ENCODE data around the gene NNAT. TPM values are rescaled to one million over a fixed set of nuclear protein-coding genes. Genes with fewer than 3 reads are reported as not detected.

The NNAT gene
- total and polyA plus RNA-seq, 2 donors (not counting 3 experiments of a cell fraction or from before 2014, with no cell fraction given), result 2.3 to 32.9 TPM

DNA sequence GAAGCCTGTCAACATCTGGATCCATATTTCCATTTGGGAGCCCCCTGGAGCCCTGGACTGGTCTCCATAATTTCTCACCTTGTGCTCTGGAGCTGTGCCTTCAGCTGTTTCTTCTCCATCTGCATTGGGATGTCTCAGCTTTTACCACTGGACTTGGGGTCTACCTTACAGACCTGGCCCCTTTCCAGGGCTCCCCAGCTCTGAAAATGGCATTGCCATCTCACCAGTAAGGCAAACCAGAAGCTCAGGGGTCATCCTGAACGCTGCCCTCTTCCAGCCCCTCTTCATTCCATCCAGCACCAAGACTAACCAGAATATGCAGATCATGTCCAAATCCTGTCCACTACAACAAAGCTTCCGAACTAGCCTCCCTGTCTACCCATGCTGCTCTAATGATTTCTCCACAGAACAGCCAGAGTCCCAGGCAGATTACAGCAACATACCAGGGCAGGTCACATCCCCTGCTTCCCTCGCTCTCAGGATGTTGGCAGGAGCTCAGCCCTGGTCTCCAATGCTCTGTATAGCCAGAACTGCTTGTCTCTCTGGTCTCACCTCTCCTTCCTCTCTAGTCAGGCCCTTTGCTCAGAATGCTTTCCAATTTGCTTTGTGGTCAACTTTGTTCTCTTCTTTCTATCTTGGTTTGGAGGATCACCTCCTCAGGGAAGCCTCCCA, 17.7 kb upstream of the NNAT start:
- Histone ChIP-seq H3K27me3 (ENCODE audit: control insufficient read depth in 2 of 2, insufficient read depth in 2 of 2, low read length in 2 of 2) (no peaks in the 10 kb centered on the region), H2AFZ (ENCODE audit: low read depth, low read length) (no peak overlapping the region), H3K79me2 (ENCODE audit: control insufficient read depth, insufficient read depth, low read length) (no peaks in the 10 kb centered on the region), H3K9me1 (replicated peaks; ENCODE audit: control insufficient read depth, extremely low read depth, insufficient read depth, low read length) (no peaks in the 10 kb centered on the region), H3K4me2 (ENCODE audit: insufficient read depth, low read length) (no peak overlapping the region), H4K20me1 (replicated peaks; ENCODE audit: control insufficient read depth, extremely low read depth, insufficient read depth, low read length) (no peaks in the 10 kb centered on the region), H3K36me3 (ENCODE audit: control insufficient read depth in 2 of 2, extremely low read depth in 1 of 2, insufficient read depth in 2 of 2, low read length in 2 of 2) (no peaks in the 10 kb centered on the region), H3K4me3 (replicated peaks in 1 of 3; ENCODE audit: insufficient read depth in 1 of 3, low read depth in 1 of 3, low read length in 3 of 3) (no peak overlapping the region), H3K9ac (replicated peaks; ENCODE audit: extremely low read depth, insufficient read depth, low read length) (no peak overlapping the region), H3K27ac (ENCODE audit: insufficient read depth, low read depth, low read length) (no peak overlapping the region), H3K4me1 (ENCODE audit: control insufficient read depth, extremely low read depth, insufficient read depth, low read length) (no peaks in the 10 kb centered on the region), H3K9me3 (replicated peaks; ENCODE audit: control insufficient read depth, insufficient read depth, low read length) (no peaks in the 10 kb centered on the region)
- FAIRE-seq (peak; percentile 26), DNase-seq (ENCODE audit: low read depth, low spot score) (no peak)
- intact Hi-C loops (cut with micrococcal nuclease) (no loop called here), dilution Hi-C loops (cut with MboI; ENCODE audit: extremely low pct_ligation_motif_present, low sequenced_read_pairs) (loop anchor here (25.0 kb wide), 1 partner anchor 241 kb away; the partner anchor contains the start of gene GHRH)
- CTCF ChIA-PET, result interaction anchor here (0.9 kb wide), 1 partner anchor 9 kb away, joined by 3 read pairs; no protein-coding TSS in a partner anchor
- POLR2A ChIA-PET, result no interaction called here
- TF ChIP-seq FOS (IDR thresholded peaks at IDR 0.05; ENCODE audit: borderline replicate concordance, insufficient read depth, low read length) (no peak), POLR2AphosphoS5 (IDR thresholded peaks at IDR 0.05; ENCODE audit: insufficient read depth, low read depth, low read length) (no peak), GATA2 (IDR thresholded peaks at IDR 0.05; ENCODE audit: insufficient read depth, insufficient read length, low read depth, low read length) (no peak), MYC (IDR thresholded peaks at IDR 0.05; ENCODE audit: low read depth, low read length) (no peak), JUN (IDR thresholded peaks at IDR 0.05; ENCODE audit: borderline replicate concordance, insufficient read depth, insufficient read length, low read depth) (no peak), POLR2A (IDR thresholded peaks at IDR 0.05; ENCODE audit: low read depth, low read length) (no peak), EZH2 (IDR thresholded peaks at IDR 0.05; ENCODE audit: borderline replicate concordance, low read depth, low read length, severe bottlenecking) (no peak)
- TF ChIP-seq, protein P1, sequence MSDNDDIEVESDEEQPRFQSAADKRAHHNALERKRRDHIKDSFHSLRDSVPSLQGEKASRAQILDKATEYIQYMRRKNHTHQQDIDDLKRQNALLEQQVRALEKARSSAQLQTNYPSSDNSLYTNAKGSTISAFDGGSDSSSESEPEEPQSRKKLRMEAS (IDR thresholded peaks at IDR 0.05; ENCODE audit: insufficient read depth, insufficient read length), result no peak
- TF ChIP-seq, protein P2, sequence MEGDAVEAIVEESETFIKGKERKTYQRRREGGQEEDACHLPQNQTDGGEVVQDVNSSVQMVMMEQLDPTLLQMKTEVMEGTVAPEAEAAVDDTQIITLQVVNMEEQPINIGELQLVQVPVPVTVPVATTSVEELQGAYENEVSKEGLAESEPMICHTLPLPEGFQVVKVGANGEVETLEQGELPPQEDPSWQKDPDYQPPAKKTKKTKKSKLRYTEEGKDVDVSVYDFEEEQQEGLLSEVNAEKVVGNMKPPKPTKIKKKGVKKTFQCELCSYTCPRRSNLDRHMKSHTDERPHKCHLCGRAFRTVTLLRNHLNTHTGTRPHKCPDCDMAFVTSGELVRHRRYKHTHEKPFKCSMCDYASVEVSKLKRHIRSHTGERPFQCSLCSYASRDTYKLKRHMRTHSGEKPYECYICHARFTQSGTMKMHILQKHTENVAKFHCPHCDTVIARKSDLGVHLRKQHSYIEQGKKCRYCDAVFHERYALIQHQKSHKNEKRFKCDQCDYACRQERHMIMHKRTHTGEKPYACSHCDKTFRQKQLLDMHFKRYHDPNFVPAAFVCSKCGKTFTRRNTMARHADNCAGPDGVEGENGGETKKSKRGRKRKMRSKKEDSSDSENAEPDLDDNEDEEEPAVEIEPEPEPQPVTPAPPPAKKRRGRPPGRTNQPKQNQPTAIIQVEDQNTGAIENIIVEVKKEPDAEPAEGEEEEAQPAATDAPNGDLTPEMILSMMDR (IDR thresholded peaks at IDR 0.05; ENCODE audit: extremely low read depth in 1 of 2, insufficient read depth in 1 of 2, low read depth in 1 of 2, low read length in 2 of 2), result no peak
- no TSS peak for BruUV-seq (replicated peaks)

Measured in endothelial cell of umbilical vein (primary cell).